ENCODE data around the gene ADCK2.

DNA sequence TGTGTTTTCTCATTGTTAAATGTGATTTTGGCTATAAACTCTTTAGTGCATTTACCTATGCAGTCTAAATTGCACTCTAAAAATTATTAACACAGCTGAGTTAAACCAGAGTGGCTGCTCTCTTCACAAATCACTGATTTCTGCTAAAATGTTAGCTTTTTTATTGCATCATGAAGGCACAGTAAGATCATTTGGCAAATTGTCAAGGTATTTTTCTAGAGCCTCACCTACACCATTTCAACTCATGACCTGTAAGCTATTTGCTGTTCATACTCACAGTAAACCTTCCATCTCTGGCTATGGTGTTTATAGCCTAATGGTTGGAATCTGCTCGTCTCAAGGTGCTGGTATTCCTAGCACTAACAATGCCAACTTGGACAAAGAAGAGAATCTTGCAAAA, 49.5 kb downstream of the ADCK2 start:
- TF ChIP-seq POLR2A (IDR thresholded peaks at IDR 0.05; ENCODE audit: low read length) = no peak
- no peak for TF ChIP-seq GATA1 (IDR thresholded peaks at IDR 0.05; ENCODE audit: low read depth, low read length)

All from erythroblast (primary cell).